Cardiac fibroblast (primary cell): ENCODE measurements around the gene SEPTIN6.
"Not testable (repeated sequence)": the region's sequence is repeated elsewhere in the genome, so short reads cannot be mapped to it uniquely, and the experiment has no call there.

Experiments used
- DNase-seq, 2 donors: peaks; one replicate each; pipeline versions ENCODE4 v3.0.0 to v3.0.0-alpha.2; 2010; ENCODE audit warnings: low read depth in 2 of 2
- H3K4me3 ChIP-seq, 2 donors: replicated peaks in 1 of 2; 1 replicate in 1 of 2; 2 replicates in 1 of 2; pipeline ENCODE4 v1.5.1; 2011; ENCODE audit warnings: low read depth in 2 of 2, low read length in 2 of 2, mild to moderate bottlenecking in 2 of 2, moderate library complexity in 1 of 2
- TF ChIP-seq, protein P1 (sequence below): IDR thresholded peaks from one replicate; pipeline ENCODE4 v1.5.1; 2011; ENCODE audit warnings: low read depth, mild to moderate bottlenecking, low read length, inconsistent platforms

Gene SEPTIN6

DNA sequence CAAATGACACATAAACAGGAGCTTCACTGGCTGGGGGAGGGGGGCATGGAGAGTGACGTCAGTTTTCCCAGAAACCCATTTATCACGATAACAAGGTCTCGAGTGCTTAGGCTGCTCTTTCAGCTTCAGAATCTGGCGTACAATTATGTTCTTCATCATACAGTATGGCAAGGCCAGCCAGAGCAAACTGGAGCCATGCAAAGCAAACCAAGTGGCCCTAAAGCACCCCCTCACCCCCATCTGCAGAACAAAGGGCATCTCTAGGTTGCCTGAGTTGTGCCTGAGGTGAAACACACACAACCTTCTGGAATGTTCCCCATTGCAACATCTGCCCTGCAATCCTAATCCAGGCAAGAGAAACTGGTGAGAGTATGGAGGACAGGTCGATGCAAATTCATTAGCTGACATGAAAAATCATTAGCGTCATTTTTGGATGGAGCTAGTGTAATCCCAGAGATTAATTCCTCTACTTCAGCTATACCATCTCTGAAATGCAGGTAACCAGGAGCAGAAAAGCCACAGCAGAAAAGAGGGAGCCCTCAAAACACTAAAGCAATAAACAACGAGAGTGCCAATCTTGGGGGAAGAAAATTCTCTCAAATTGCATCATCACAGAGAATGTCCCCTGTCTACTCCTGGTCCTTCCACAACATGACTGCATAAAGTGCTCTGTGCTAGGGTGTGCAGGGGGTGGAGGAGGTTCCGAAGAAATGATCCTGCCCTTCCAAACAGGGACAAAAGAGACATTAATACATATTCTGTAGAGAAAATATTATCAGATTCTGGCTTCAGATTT lies 1.8 kb downstream of the SEPTIN6 start:
- TF ChIP-seq, protein P1, sequence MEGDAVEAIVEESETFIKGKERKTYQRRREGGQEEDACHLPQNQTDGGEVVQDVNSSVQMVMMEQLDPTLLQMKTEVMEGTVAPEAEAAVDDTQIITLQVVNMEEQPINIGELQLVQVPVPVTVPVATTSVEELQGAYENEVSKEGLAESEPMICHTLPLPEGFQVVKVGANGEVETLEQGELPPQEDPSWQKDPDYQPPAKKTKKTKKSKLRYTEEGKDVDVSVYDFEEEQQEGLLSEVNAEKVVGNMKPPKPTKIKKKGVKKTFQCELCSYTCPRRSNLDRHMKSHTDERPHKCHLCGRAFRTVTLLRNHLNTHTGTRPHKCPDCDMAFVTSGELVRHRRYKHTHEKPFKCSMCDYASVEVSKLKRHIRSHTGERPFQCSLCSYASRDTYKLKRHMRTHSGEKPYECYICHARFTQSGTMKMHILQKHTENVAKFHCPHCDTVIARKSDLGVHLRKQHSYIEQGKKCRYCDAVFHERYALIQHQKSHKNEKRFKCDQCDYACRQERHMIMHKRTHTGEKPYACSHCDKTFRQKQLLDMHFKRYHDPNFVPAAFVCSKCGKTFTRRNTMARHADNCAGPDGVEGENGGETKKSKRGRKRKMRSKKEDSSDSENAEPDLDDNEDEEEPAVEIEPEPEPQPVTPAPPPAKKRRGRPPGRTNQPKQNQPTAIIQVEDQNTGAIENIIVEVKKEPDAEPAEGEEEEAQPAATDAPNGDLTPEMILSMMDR, result no peak
- peak; percentile 60 to 69 for DNase-seq
- H3K4me3 ChIP-seq, result peak overlapping the region in 1 of 2 donors; percentile 75

DNA sequence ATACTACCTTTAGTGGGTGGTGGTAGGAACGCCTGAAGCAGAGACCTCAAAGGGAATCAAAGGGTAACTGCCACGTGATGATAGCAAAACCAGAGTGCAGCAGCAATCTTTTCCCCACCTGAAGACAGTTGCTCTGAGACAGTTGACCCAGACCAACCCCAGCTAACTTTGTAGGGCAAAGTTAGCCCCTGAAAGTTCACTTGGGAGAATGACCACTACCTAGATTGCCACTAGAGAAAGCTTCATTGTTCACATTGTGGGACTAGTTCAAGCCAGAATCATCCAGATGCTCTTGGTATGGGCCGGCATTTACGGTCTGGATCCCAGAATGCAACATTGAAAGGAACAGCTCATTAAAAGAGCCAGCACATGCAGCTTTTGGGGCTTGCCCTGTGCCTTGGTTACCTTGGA lies 4.1 kb downstream of the SEPTIN6 start:
- H3K4me3 ChIP-seq, result no peak overlapping the region
- TF ChIP-seq, protein P1, result no peak
- no peak for DNase-seq

DNA sequence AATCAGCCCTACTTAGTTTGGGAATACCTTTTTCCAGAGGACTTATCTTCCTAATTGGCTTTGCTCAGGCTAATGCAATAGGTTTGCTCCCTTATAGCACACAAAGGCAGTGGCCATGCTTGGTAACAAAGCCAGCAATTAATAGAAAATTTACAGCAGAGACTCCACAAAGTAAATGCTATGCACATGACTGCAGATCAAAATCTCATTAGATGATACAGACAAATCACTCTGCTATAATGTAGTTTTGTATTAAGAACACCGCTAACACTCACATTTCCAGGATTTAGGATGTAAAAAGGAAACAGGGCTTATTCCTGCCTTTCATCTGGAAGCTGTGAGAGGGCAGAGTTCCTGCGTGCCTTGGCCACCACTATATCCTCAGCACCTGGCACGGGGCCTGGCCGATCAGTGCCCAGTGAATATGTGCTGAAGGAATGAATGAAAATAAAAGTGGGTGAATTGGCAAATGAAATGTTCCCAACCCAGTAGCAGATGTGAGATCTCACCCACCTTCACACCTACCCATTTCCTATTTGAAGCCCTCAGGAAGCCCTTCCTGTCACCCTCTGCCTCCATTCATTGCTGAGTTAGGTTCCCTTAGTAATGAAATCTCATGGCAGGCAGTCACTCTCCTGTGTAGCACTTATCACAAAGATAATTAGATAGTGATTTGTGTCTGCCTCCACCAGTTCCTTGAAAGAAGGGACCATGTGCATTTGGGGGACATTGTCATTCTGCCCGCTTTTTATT lies 5.1 kb downstream of the SEPTIN6 start:
- TF ChIP-seq, protein P1, result no peak
- no peak for DNase-seq
- H3K4me3 ChIP-seq, result no peak overlapping the region

DNA sequence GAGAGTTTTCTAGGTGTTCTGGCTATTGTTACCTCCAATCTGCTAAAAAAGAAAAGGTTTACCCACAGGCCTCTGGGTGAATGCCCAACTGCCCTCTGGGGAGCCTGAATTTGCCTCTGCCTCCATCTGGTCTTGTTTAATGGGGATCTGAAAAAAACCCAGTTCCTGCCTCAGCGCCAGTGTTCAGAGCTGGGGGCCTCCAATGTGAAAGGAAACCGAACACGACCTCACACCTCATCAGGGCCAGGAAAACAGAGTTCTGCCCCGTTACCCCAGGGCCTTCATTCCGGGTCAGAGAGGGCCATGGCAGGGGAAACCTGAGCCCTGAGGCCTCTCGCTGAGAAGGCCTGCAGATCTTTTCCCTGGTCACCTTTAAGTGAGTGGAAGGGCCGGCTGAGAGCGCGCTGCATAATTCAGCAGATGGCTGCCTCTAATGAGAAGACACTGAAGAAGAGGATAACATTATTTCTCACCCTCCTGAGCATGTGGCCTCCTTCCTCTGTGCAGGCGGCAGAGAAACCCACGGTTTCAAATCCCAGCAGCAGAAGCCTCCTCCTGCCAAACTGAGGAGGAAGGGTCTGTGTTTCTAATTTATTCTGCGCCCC lies 6.8 kb downstream of the SEPTIN6 start:
- H3K4me3 ChIP-seq, result no peak overlapping the region
- DNase-seq, result peak; percentile 14 to 54
- TF ChIP-seq, protein P1, result no peak

DNA sequence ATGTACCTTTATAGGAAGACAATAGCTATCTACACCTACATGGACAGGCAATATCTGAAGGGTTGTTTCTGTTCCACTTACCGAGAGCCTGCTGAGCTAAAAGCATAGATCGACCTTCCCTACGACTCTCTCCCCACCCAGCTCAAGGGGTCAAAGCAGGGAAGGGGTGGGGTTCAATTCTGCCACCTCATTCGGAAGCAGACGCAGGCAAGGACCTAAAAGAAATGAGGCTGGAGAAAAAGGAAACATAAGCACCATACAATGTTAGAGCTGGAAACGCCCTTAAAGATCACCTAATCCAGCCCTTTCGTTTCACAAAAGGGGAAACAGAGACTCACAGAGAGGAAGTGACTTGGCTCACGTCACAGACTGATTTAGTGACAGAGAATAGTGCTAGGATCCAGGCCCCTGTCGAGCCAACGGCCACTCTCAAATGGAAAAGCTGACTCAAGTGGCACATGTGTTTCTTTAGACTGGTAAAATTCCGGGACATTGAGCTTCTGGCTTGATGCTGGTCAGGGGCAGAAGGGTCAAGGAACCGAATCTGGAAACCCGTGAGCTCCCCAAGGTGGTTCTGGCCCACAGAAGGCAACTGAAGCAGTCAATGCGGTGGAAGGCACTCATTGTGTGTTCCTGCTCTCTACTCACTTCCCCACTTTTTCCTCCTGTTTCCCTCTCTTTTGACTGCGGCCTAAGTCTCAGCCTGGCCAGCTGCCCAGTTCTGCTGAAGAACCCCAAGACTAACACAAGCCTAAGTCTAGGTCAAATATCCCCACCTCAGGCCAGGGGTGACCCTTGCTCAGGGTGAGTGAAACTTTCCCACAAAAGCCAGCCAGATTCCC lies 7.5 kb downstream of the SEPTIN6 start:
- TF ChIP-seq, protein P1, result no peak
- DNase-seq, result peak in 1 of 2 donors; percentile 18
- H3K4me3 ChIP-seq, result no peak overlapping the region

DNA sequence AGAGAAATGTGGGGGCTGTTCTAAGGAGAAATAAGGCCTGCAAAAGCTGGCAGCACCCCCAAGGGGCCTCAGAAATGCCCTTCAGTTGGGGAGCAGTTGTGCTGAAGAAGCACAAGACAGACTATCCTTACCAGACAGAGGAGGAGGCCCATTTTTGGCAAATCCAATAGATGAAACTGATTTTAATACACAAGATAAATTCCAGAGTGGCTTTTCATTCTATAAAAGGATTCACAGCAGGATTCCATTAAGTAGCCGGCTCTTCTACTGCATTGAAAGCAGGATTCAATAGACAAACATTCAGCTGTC lies 8.1 kb downstream of the SEPTIN6 start:
- no peak overlapping the region for H3K4me3 ChIP-seq
- TF ChIP-seq, protein P1, result no peak

DNA sequence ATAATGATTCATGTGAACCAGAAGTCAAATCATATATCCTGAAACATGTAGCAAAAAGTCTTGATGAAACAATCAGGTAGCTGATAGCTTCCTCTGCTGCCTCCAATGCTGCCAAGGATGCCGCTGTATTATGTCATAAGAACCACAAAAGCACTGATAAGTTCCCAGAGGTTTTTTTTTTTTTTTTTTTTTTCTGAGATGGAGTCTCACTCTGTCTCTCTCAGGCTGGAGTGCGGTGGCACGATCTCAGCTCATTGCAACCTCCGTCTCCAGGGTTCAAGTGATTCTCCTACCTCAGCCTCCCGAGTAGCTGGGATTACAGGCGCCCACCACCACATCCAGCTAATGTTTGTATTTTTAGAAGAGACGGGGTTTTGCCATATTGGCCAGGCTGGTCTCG lies 8.7 kb downstream of the SEPTIN6 start:
- H3K4me3 ChIP-seq, DNase-seq: not testable (repeated sequence)

More for the DNA sequence above, 8.1 kb downstream of the SEPTIN6 start:
- no peak for DNase-seq
